ENCODE results near the gene KIRREL1.
A peak's percentile ranks its signal among the peaks of the same experiment; 100 is the strongest.

Gene KIRREL1

DNA sequence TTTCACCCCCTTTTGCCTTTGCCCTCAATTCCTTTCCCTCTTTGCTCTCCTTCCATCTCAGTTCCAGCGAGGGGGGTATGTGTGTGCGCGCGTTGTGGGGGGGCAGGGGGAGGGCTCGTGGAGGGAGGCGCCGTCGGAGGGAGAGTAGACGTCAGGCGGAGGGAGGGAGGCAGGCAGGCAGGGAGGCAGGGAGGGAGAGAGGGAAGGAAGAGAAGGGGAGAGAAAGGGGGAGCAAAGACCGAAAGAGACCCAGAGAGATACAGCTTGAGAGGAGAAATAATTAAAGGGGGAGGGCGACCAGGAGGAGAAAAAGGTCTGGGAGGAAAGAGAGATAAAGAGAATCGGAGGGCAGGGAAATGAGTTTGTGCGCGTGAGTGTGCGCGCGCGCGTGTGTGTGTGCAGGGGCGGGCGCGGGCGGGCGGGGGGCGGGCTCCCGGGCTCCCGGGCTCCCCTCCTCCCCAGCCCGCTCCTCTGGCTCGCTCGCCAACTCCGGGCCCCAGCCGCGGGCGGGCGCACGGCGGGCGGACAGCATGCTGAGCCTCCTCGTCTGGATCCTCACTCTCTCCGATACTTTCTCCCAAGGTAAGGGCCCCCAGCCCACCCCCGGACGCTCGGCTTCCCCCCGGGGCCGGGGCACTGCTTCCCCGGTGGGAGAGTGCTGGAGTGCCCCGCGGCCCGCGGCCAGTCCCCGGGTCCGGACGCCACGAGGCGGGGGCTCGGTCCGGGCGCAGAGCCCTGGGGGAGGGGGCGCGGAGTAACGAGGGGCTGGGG, at the start of gene KIRREL1:
TSS of gene KIRREL1 (plus strand) at position 499 of the 771 bp plus-strand sequence. CDS start at position 531, 32 bp downstream.
- Histone ChIP-seq H3K9me3 (ENCODE audit: control insufficient read depth, insufficient read depth, low read length) (no peaks in the 10 kb centered on the region), H3K9ac (ENCODE audit: low read depth, low read length) (peak within 1 kb of the TSS; percentile 91), H3K4me1 (ENCODE audit: insufficient read depth, low read length) (peaks cover 26% of the 10 kb centered on the region), H3K36me3 (ENCODE audit: insufficient read depth, low read length) (no peaks in the 10 kb centered on the region)

DNA sequence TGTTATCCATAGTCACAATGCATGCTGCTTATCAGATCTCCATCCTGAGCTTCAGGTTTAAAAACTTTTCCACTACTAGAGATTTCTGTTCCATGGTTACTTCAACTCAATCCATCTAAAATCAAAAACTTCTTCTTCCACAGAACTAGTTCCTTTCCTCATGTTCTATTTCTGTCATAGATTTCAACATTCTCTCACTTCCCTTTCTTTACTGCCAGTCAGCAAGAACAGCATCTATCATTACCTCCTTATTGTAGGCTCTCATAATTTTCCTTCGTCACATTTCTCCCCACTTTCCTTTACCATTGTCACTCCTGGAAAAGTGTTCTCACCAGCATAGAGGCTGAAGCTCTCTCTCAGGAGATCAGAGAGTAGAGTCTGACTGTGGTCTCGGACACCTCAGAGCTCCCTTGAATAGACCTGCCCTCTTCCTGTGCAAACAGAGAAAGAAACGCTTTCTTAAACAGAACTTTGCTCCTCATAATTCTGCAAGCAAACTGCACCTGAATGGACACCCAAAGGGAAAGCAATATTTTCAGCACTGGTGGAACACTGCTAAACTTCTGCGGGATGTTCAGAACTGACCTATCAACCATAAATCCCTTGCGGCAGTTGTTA, 48.7 kb upstream of the KIRREL1 start:
- Histone ChIP-seq H3K9ac (ENCODE audit: low read depth, low read length) (no peak overlapping the region), H3K36me3 (ENCODE audit: insufficient read depth, low read length) (no peaks in the 10 kb centered on the region), H3K4me1 (ENCODE audit: insufficient read depth, low read length) (no peaks in the 10 kb centered on the region), H3K9me3 (ENCODE audit: control insufficient read depth, insufficient read depth, low read length) (no peaks in the 10 kb centered on the region)

- H3K36me3 ChIP-seq (ENCODE audit: insufficient read depth, low read length) = no peaks in the 10 kb centered on the region
- H3K4me1 ChIP-seq (ENCODE audit: insufficient read depth, low read length) = no peaks in the 10 kb centered on the region
- no peaks in the 10 kb centered on the region for H3K9me3 ChIP-seq (ENCODE audit: control insufficient read depth, insufficient read depth, low read length)
- H3K9ac ChIP-seq (ENCODE audit: low read depth, low read length) = no peak overlapping the region
Measured at GRCh38 chr1:157948312-157949073, 45.0 kb upstream of the KIRREL1 start.

DNA sequence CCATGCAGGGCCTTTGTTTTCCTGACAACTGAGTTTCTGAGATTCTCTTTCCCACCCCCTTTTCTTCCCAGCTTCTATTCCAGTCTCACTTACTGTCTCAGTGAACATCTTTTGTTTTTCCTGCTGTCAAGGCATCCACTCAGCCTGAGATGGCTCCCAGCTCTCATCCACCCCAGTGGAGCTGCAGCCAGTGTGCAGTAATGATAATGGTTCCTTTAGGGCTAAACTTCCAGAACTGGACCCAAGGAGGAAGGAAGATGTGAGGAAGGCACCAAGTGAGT, 44.4 kb upstream of the KIRREL1 start:
- Histone ChIP-seq H3K4me1 (ENCODE audit: insufficient read depth, low read length) (no peaks in the 10 kb centered on the region), H3K36me3 (ENCODE audit: insufficient read depth, low read length) (no peaks in the 10 kb centered on the region), H3K9me3 (ENCODE audit: control insufficient read depth, insufficient read depth, low read length) (no peaks in the 10 kb centered on the region), H3K9ac (ENCODE audit: low read depth, low read length) (no peak overlapping the region)

- H3K9ac ChIP-seq (ENCODE audit: low read depth, low read length) = no peak overlapping the region
- no peaks in the 10 kb centered on the region for H3K4me1 ChIP-seq (ENCODE audit: insufficient read depth, low read length)
- no peaks in the 10 kb centered on the region for H3K36me3 ChIP-seq (ENCODE audit: insufficient read depth, low read length)
- H3K9me3 ChIP-seq (ENCODE audit: control insufficient read depth, insufficient read depth, low read length) = no peaks in the 10 kb centered on the region
Measured at GRCh38 chr1:157951230-157951629, 42.2 kb upstream of the KIRREL1 start.

- no peaks in the 10 kb centered on the region for H3K9me3 ChIP-seq (ENCODE audit: control insufficient read depth, insufficient read depth, low read length)
- no peaks in the 10 kb centered on the region for H3K36me3 ChIP-seq (ENCODE audit: insufficient read depth, low read length)
- no peak overlapping the region for H3K9ac ChIP-seq (ENCODE audit: low read depth, low read length)
- no peaks in the 10 kb centered on the region for H3K4me1 ChIP-seq (ENCODE audit: insufficient read depth, low read length)
Measured at GRCh38 chr1:157952601-157953000, 40.8 kb upstream of the KIRREL1 start.

DNA sequence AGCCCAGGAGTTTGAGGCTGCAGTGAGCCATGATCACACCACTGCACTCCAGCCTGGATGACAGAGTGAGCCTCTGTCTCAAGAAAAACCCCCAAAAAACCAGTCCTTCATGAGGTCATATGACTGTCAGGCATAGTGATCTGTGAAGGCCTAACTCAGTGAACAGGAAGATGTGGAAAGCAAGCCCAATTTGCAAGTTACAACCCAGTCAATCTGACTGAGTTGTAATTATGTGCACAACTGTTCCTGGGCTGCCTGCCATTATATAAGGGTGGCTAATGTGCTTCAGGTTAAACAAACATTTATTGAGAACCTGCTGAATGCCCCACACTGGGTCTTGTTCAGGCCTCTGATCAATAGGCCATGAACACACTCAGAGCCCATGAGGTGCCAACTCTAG, 38.2 kb upstream of the KIRREL1 start:
- H3K36me3 ChIP-seq (ENCODE audit: insufficient read depth, low read length) = no peaks in the 10 kb centered on the region
- H3K4me1 ChIP-seq (ENCODE audit: insufficient read depth, low read length) = no peaks in the 10 kb centered on the region
- no peaks in the 10 kb centered on the region for H3K9me3 ChIP-seq (ENCODE audit: control insufficient read depth, insufficient read depth, low read length)
- no peak overlapping the region for H3K9ac ChIP-seq (ENCODE audit: low read depth, low read length)

- no peak overlapping the region for H3K9ac ChIP-seq (ENCODE audit: low read depth, low read length)
- no peaks in the 10 kb centered on the region for H3K4me1 ChIP-seq (ENCODE audit: insufficient read depth, low read length)
- H3K36me3 ChIP-seq (ENCODE audit: insufficient read depth, low read length) = no peaks in the 10 kb centered on the region
- H3K9me3 ChIP-seq (ENCODE audit: control insufficient read depth, insufficient read depth, low read length) = no peaks in the 10 kb centered on the region
Measured at GRCh38 chr1:157955857-157956256, 37.6 kb upstream of the KIRREL1 start.

DNA sequence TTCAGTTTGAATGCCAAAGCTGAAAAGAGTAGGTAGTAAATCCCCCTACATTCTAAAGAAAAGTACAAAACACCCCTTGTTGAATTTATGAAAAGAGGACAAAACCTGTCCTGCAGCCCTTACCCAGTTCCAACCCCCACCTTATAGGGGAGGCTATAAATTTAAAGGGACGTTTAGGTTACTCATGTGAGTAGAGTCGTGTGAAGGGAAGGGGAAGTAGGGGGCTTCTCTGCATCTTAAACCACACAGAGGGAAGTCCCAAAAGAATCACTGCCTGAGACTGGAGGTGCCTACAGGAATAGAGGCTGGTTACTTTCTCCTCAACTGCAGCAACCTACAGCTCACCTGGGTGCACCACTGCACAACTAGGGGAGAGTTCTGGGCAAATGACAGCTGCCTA, 36.7 kb upstream of the KIRREL1 start:
- Histone ChIP-seq H3K36me3 (ENCODE audit: insufficient read depth, low read length) (no peaks in the 10 kb centered on the region), H3K4me1 (ENCODE audit: insufficient read depth, low read length) (no peaks in the 10 kb centered on the region), H3K9me3 (ENCODE audit: control insufficient read depth, insufficient read depth, low read length) (no peaks in the 10 kb centered on the region), H3K9ac (ENCODE audit: low read depth, low read length) (no peak overlapping the region)

DNA sequence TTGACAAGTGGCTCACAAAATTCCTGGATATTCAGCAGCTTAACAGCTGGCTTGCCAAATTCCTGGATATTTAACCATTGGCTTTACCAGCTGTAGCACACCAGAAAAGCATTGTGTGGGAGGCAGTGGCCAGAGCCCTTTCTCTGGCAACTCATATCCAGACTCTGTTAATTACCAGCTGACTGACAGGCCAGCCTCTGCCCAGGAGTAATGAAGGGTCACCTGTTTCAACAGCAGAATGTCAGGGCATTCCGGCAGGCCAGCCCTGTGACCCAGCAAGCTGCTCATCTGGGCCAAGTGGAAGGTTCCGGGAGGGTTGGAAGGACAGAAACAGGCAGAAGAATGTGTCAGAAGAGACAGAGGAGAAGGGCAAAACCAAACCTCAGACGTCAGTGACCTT, 35.2 kb upstream of the KIRREL1 start:
- Histone ChIP-seq H3K9me3 (ENCODE audit: control insufficient read depth, insufficient read depth, low read length) (no peaks in the 10 kb centered on the region), H3K36me3 (ENCODE audit: insufficient read depth, low read length) (no peaks in the 10 kb centered on the region), H3K4me1 (ENCODE audit: insufficient read depth, low read length) (no peaks in the 10 kb centered on the region), H3K9ac (ENCODE audit: low read depth, low read length) (no peak overlapping the region)

GRCh38 chr1:157959750-157960149, 33.7 kb upstream of the KIRREL1 start:
- H3K9me3 ChIP-seq (ENCODE audit: control insufficient read depth, insufficient read depth, low read length) = no peaks in the 10 kb centered on the region
- no peaks in the 10 kb centered on the region for H3K4me1 ChIP-seq (ENCODE audit: insufficient read depth, low read length)
- no peak overlapping the region for H3K9ac ChIP-seq (ENCODE audit: low read depth, low read length)
- H3K36me3 ChIP-seq (ENCODE audit: insufficient read depth, low read length) = no peaks in the 10 kb centered on the region

GRCh38 chr1:157960773-157961172, 32.7 kb upstream of the KIRREL1 start:
- no peaks in the 10 kb centered on the region for H3K36me3 ChIP-seq (ENCODE audit: insufficient read depth, low read length)
- H3K9ac ChIP-seq (ENCODE audit: low read depth, low read length) = no peak overlapping the region
- no peaks in the 10 kb centered on the region for H3K9me3 ChIP-seq (ENCODE audit: control insufficient read depth, insufficient read depth, low read length)
- no peaks in the 10 kb centered on the region for H3K4me1 ChIP-seq (ENCODE audit: insufficient read depth, low read length)

DNA sequence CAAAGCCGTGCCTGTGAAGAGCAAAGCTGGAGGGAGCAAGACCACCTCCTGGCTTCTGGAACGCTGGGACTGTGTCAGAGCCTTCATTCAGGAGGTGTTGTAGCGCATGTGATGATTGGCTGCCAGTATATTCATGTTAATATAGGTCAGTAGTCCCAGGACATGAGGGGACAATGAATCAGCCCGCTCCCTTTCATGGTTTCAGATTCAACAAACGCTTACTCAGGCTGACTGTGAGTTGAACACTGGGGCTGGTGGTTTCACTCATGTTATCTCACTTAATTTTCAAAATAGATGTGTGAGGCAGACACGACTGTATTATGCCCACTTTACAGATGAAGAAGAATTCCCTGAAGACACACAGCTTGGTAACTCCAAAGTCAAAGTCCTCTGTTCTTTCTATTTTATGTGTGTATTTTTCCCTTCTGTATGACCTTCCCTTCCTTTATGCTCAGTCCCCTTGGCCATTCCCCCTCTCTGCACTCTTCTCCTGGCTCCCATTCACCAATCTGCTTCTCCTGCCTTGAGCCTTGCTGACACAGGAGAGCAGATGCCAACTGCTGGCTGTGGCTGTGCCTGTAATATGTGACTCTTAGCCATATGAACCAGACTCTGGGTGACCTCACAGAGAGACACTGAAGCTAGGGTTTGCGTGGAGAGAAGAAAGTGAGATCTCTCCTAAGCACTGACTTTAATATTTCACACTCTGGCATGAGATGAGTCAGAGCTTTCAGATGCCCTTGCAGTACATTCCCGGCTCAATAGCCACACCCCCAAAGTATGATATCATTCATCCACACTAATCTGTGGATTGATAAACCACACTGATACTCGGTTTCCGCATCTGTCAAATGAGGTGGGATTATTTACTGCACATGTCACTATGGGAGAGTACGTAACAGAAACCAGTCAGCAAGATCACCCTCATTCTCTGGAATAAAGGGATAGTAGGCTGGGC, 31.4 kb upstream of the KIRREL1 start:
- Histone ChIP-seq H3K36me3 (ENCODE audit: insufficient read depth, low read length) (no peaks in the 10 kb centered on the region), H3K9me3 (ENCODE audit: control insufficient read depth, insufficient read depth, low read length) (no peaks in the 10 kb centered on the region), H3K4me1 (ENCODE audit: insufficient read depth, low read length) (no peaks in the 10 kb centered on the region), H3K9ac (ENCODE audit: low read depth, low read length) (no peak overlapping the region)

GRCh38 chr1:157963713-157964112, 29.7 kb upstream of the KIRREL1 start:
- H3K36me3 ChIP-seq (ENCODE audit: insufficient read depth, low read length) = no peaks in the 10 kb centered on the region
- H3K4me1 ChIP-seq (ENCODE audit: insufficient read depth, low read length) = no peaks in the 10 kb centered on the region
- no peak overlapping the region for H3K9ac ChIP-seq (ENCODE audit: low read depth, low read length)
- H3K9me3 ChIP-seq (ENCODE audit: control insufficient read depth, insufficient read depth, low read length) = no peaks in the 10 kb centered on the region; the same call in 1 of the 2 replicates
